GM21576 (cell line): ENCODE results near the gene LIF.

Experiments used
- ATAC-seq: cut with Tn5 transposase; IDR thresholded peaks from one replicate; pipeline ENCODE4 v1.9.1; 2021; ENCODE audit warnings: mild to moderate bottlenecking, moderate library complexity; ENCODE audit not compliant: unreplicated experiment

The LIF gene

DNA sequence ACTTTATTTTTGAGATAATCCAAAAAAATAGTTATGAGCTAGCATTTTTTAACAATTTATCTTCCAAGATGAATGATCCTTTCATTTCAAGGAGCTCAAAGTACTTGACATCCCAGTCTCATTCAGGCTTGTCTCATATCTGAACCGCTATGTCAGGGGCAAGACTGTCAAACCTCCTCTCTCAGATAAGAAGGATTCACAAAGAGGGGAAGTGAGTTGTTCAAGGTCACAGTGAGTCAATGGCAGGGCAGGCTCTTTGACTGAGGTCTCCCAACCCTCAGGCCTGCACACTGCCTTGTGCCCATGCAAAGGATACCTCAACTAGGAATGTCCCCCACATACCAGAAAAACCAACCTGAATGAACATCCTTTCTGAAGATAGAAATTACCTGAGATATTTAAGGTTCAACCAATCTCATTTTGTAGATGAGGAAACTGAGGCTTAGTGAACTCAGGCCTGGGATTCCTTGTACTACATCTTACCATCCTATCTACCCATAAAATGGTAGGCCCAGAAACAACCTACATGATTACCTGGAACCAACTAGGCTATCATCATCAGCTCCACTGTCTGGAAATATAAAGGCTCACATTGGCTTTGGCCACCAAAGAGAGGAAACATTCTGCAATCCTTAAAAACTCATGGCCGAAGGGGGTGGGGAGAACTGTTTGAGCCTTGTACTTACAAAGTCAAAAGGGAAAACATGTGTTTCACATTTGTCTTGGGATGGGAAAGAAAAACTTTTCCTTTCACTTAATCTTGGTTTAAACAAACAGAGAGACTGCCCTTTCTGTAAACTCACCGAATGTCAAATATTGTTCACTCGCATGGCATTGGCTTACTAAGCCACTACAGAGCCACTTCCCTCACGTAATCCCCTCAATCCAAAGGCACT lies 51.1 kb downstream of the LIF start:
- no peak for ATAC-seq

GRCh38 chr22:30193031-30193775 lies 53.4 kb downstream of the LIF start:
- ATAC-seq, result no peak

- ATAC-seq, result no peak
Observed at GRCh38 chr22:30192427-30192826, 54.1 kb downstream of the LIF start.

DNA sequence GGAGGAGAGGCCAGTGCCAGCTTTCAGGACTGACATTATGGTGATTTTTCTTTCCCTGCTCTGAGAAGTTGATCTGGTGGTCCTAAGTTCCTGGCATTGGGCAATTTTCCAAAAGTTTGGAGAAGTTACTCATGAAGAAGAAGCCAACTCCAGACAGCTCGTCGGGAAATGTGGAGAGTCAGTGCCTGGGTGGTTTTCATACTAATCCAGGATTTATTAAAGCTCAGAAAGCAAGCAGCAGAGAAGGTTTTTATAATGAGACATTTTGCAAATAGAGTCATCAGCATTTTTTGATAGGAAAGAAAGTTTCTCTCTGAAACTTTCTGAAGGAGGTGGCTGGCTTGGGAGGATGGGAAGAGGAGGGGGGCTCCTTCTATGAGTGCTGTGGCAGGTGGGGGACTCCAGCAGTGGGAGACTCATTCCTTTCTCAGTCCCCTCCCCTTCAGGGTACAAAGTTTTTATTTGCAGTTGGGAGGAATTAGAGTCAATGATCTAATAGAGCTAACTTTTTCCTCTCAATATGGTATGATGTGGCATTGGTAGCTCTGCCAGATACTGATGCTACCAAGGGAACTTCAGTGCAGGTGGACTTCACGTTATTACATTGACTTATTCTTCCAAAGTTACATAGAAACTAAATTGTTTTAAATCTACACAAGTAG lies 55.4 kb downstream of the LIF start:
- no peak for ATAC-seq

- no peak for ATAC-seq
Observed at GRCh38 chr22:30190574-30190973, 56.0 kb downstream of the LIF start.
